Activated naive CD4-positive, alpha-beta T cell treated with anti-CD3 and anti-CD28 coated beads, Interleukin-2, amount 50 U/mL, for 72 hours (primary cell): ENCODE results near the gene RBMS3. TPM values are rescaled to one million over a fixed set of nuclear protein-coding genes. Genes with fewer than 3 reads are reported as not detected.
A peak's percentile ranks its signal among the peaks of the same experiment; 100 is the strongest.
"Not testable (repeated sequence)": the region's sequence is repeated elsewhere in the genome, so short reads cannot be mapped to it uniquely, and the experiment has no call there.

Source experiments
- ATAC-seq, 2 donors: fragments of 150-1000 bp; cut with Tn5 transposase; 2 replicates each; pipeline ENCODE4 v1.10.0; 2021; ENCODE audit warnings: mild to moderate bottlenecking in 2 of 2, moderate library complexity in 2 of 2
- DNase-seq, 2 donors: peaks; one replicate each; pipeline ENCODE4 v3.0.0; 2021 to 2022; ENCODE audit warnings: low spot score in 2 of 2
- H3K27ac Mint-ChIP-seq, 2 donors: one replicate each; pipeline ENCODE4 v1.8.0; 2022; ENCODE audit warnings: mild to moderate bottlenecking in 2 of 2, mixed read lengths in 2 of 2
- H3K36me3 Mint-ChIP-seq, 2 donors: one replicate each; pipeline ENCODE4 v1.8.0; 2022; ENCODE audit warnings: mixed read lengths in 2 of 2
- H3K9me3 Mint-ChIP-seq, 2 donors: one replicate each; pipeline ENCODE4 v1.8.0; 2022; ENCODE audit warnings: mixed read lengths in 2 of 2
- total RNA-seq, 2 donors: library from RNA; stranded (reverse); gene quantifications; one replicate each; pipeline ENCODE4 v1.2.3, GENCODE V29; 2022

RBMS3 gene
- total RNA-seq, 2 donors from 2014 or later: 3.3 TPM; not detected in 1

GRCh38 chr3:29454161-29454611 is 173.3 kb downstream of the RBMS3 start:
- no peak for DNase-seq
- ATAC-seq: no peak
- Mint-ChIP-seq H3K27ac (no peak overlapping the region), H3K9me3 (no peaks in the 10 kb centered on the region), H3K36me3 (no peaks in the 10 kb centered on the region)

- H3K36me3 Mint-ChIP-seq: no peaks in the 10 kb centered on the region
- ATAC-seq (no peak), DNase-seq (no peak)
- no peaks in the 10 kb centered on the region for H3K9me3 Mint-ChIP-seq
- H3K27ac Mint-ChIP-seq: no peak overlapping the region
Measured at GRCh38 chr3:29456901-29457300, 176.0 kb downstream of the RBMS3 start.

GRCh38 chr3:29463304-29463703 is 182.4 kb downstream of the RBMS3 start:
- ATAC-seq (no peak), DNase-seq (no peak)
- no peaks in the 10 kb centered on the region for H3K36me3 Mint-ChIP-seq
- no peaks in the 10 kb centered on the region for H3K9me3 Mint-ChIP-seq
- no peak overlapping the region for H3K27ac Mint-ChIP-seq

GRCh38 chr3:29465836-29466235 is 185.0 kb downstream of the RBMS3 start:
- Mint-ChIP-seq H3K27ac (no peak overlapping the region), H3K9me3 (no peaks in the 10 kb centered on the region), H3K36me3 (no peaks in the 10 kb centered on the region)
- ATAC-seq: no peak
- no peak for DNase-seq

GRCh38 chr3:29466442-29466841 is 185.6 kb downstream of the RBMS3 start:
- DNase-seq (no peak), ATAC-seq (no peak)
- Mint-ChIP-seq H3K9me3 (no peaks in the 10 kb centered on the region), H3K36me3 (no peaks in the 10 kb centered on the region), H3K27ac (no peak overlapping the region)

GRCh38 chr3:29468187-29468586 is 187.3 kb downstream of the RBMS3 start:
- no peak overlapping the region for H3K27ac Mint-ChIP-seq
- no peaks in the 10 kb centered on the region for H3K36me3 Mint-ChIP-seq
- H3K9me3 Mint-ChIP-seq: no peaks in the 10 kb centered on the region
- ATAC-seq (no peak), DNase-seq (no peak)

GRCh38 chr3:29473481-29474170 is 192.8 kb downstream of the RBMS3 start:
- not testable (repeated sequence) for H3K27ac Mint-ChIP-seq, H3K36me3 Mint-ChIP-seq, ATAC-seq, DNase-seq, H3K9me3 Mint-ChIP-seq

- ATAC-seq (no peak), DNase-seq (no peak)
- no peaks in the 10 kb centered on the region for H3K36me3 Mint-ChIP-seq
- H3K9me3 Mint-ChIP-seq: no peaks in the 10 kb centered on the region
- no peak overlapping the region for H3K27ac Mint-ChIP-seq
Measured at GRCh38 chr3:29475305-29475840, 194.5 kb downstream of the RBMS3 start.

GRCh38 chr3:29475854-29476253 is 195.0 kb downstream of the RBMS3 start:
- H3K36me3 Mint-ChIP-seq: no peaks in the 10 kb centered on the region
- H3K27ac Mint-ChIP-seq: no peak overlapping the region
- no peaks in the 10 kb centered on the region for H3K9me3 Mint-ChIP-seq
- ATAC-seq (no peak), DNase-seq (no peak)

GRCh38 chr3:29478611-29479010 is 197.7 kb downstream of the RBMS3 start:
- no peaks in the 10 kb centered on the region for H3K9me3 Mint-ChIP-seq
- no peaks in the 10 kb centered on the region for H3K36me3 Mint-ChIP-seq
- no peak overlapping the region for H3K27ac Mint-ChIP-seq
- no peak for DNase-seq
- ATAC-seq: no peak

- no peaks in the 10 kb centered on the region for H3K36me3 Mint-ChIP-seq
- ATAC-seq: no peak
Measured at GRCh38 chr3:29481249-29481648, 200.4 kb downstream of the RBMS3 start.

GRCh38 chr3:29481969-29482767 is 201.3 kb downstream of the RBMS3 start:
- DNase-seq (no peak), ATAC-seq (peak in 1 of 2 donors; percentile 47)
- no peaks in the 10 kb centered on the region for H3K9me3 Mint-ChIP-seq
- no peak overlapping the region for H3K27ac Mint-ChIP-seq
- H3K36me3 Mint-ChIP-seq: no peaks in the 10 kb centered on the region

More at GRCh38 chr3:29481249-29481648, 200.4 kb downstream of the RBMS3 start:
- no peak overlapping the region for H3K27ac Mint-ChIP-seq
- no peak for DNase-seq
- no peaks in the 10 kb centered on the region for H3K9me3 Mint-ChIP-seq

- peaks cover 0 to 4% of the 10 kb centered on the region in 2 donors for H3K9me3 Mint-ChIP-seq
- no peak overlapping the region for H3K27ac Mint-ChIP-seq
- no peaks in the 10 kb centered on the region for H3K36me3 Mint-ChIP-seq
- DNase-seq: no peak
- ATAC-seq: no peak
Measured at GRCh38 chr3:29484633-29485032, 203.8 kb downstream of the RBMS3 start.

- H3K27ac Mint-ChIP-seq: no peak overlapping the region
- no peaks in the 10 kb centered on the region for H3K36me3 Mint-ChIP-seq
- DNase-seq (no peak), ATAC-seq (no peak)
- peaks cover 0 to 9% of the 10 kb centered on the region in 2 donors for H3K9me3 Mint-ChIP-seq
Measured at GRCh38 chr3:29486096-29486495, 205.2 kb downstream of the RBMS3 start.

GRCh38 chr3:29486917-29487316 is 206.0 kb downstream of the RBMS3 start:
- Mint-ChIP-seq H3K36me3 (no peaks in the 10 kb centered on the region), H3K9me3 (peaks cover 0 to 9% of the 10 kb centered on the region in 2 donors), H3K27ac (no peak overlapping the region)
- ATAC-seq (no peak), DNase-seq (no peak)

GRCh38 chr3:29488922-29489321 is 208.1 kb downstream of the RBMS3 start:
- DNase-seq (no peak), ATAC-seq (no peak)
- Mint-ChIP-seq H3K36me3 (no peaks in the 10 kb centered on the region), H3K27ac (no peak overlapping the region), H3K9me3 (peaks cover 0 to 13% of the 10 kb centered on the region in 2 donors)

- Mint-ChIP-seq H3K9me3 (peaks cover 0 to 13% of the 10 kb centered on the region in 2 donors), H3K27ac (no peak overlapping the region), H3K36me3 (no peaks in the 10 kb centered on the region)
- ATAC-seq (no peak), DNase-seq (no peak)
Measured at GRCh38 chr3:29493109-29493508, 212.2 kb downstream of the RBMS3 start.
